Measurements from ENCODE around the gene ITPRID1. TPM values are rescaled to one million over a fixed set of nuclear protein-coding genes. Genes with fewer than 3 reads are reported as not detected.

Gene ITPRID1
- total RNA-seq, 1 experiment from 2014 or later, result not detected

DNA sequence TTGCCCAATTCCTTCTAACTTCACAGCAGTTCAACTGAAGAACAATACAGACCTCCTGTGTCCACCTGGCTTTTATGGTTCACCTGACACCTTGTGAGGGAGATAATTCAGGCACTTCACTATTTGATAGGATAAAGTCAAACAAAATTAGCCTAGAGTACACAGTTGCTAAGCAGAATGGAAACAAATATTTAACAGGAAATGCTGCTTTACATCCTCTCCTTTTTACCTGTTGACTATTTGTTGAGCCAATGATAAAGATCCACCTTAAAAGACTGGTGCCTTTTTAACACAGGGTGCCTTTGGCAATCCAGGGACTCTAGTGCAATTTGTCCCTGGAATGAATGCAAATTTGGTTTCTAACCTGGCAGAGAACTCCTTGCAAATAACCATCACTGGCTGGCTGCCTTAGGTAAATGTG lies 39.8 kb downstream of the ITPRID1 start:
- H3K27me3 ChIP-seq (ENCODE audit: control insufficient read depth, insufficient read depth, low read length), result no peaks in the 10 kb centered on the region
- ChIA-PET POLR2A (no interaction called here), CTCF (no interaction called here)
- H3K4me3 ChIP-seq (ENCODE audit: low read depth in 2 of 2, low read length in 2 of 2), result no peak overlapping the region
- no peaks in the 10 kb centered on the region for H3K36me3 ChIP-seq (ENCODE audit: control insufficient read depth, insufficient read depth, low read length)
- no peak for DNase-seq (ENCODE audit: low read depth, low spot score)
- no TSS peak for BruUV-seq (replicated peaks)
- no peaks in the 10 kb centered on the region for H3K4me1 ChIP-seq (ENCODE audit: control insufficient read depth, insufficient read depth, low read length)
- intact Hi-C loops (cut with micrococcal nuclease; ENCODE audit: unreplicated experiment) (no loop called here), in situ Hi-C loops (cut with HindIII; ENCODE audit: low pct_unique_long_range_greater_than_20kb, low sequenced_read_pairs) (no loop called here)
- no peak for ATAC-seq
- H3K9me3 ChIP-seq (ENCODE audit: control insufficient read depth, insufficient read depth, low read depth, low read length), result no peaks in the 10 kb centered on the region
- H3K27ac ChIP-seq (ENCODE audit: low read length), result no peak overlapping the region
- TF ChIP-seq REST (IDR thresholded peaks at IDR 0.05; ENCODE audit: insufficient read depth in 1 of 2, low read depth in 2 of 2, low read length in 1 of 2) (no peak), POLR2AphosphoS5 (IDR thresholded peaks at IDR 0.05; ENCODE audit: low read depth, low read length) (no peak), TCF7L2 (IDR thresholded peaks at IDR 0.05; ENCODE audit: low read depth, low read length) (no peak), SIN3A (IDR thresholded peaks at IDR 0.05; ENCODE audit: borderline replicate concordance, insufficient read depth, low read depth, low read length) (no peak)

- ChIA-PET CTCF (no interaction called here), POLR2A (no interaction called here)
- Histone ChIP-seq H3K4me1 (ENCODE audit: control insufficient read depth, insufficient read depth, low read length) (no peaks in the 10 kb centered on the region), H3K27ac (ENCODE audit: low read length) (no peak overlapping the region), H3K4me3 (ENCODE audit: low read depth in 2 of 2, low read length in 2 of 2) (no peak overlapping the region), H3K36me3 (ENCODE audit: control insufficient read depth, insufficient read depth, low read length) (no peaks in the 10 kb centered on the region), H3K27me3 (ENCODE audit: control insufficient read depth, insufficient read depth, low read length) (no peaks in the 10 kb centered on the region), H3K9me3 (ENCODE audit: control insufficient read depth, insufficient read depth, low read depth, low read length) (no peaks in the 10 kb centered on the region)
- intact Hi-C loops (cut with micrococcal nuclease; ENCODE audit: unreplicated experiment) (no loop called here), in situ Hi-C loops (cut with HindIII; ENCODE audit: low pct_unique_long_range_greater_than_20kb, low sequenced_read_pairs) (no loop called here)
- no TSS peak for BruUV-seq (replicated peaks)
- no peak for TF ChIP-seq POLR2AphosphoS5 (IDR thresholded peaks at IDR 0.05; ENCODE audit: low read depth, low read length)
- no peak for TF ChIP-seq CTCF (IDR thresholded peaks at IDR 0.05)
- TF ChIP-seq REST (IDR thresholded peaks at IDR 0.05; ENCODE audit: insufficient read depth in 1 of 2, low read depth in 2 of 2, low read length in 1 of 2), result no peak
- TF ChIP-seq TCF7L2 (IDR thresholded peaks at IDR 0.05; ENCODE audit: low read depth, low read length), result no peak
- TF ChIP-seq SIN3A (IDR thresholded peaks at IDR 0.05; ENCODE audit: borderline replicate concordance, insufficient read depth, low read depth, low read length), result no peak
- DNase-seq (ENCODE audit: low read depth, low spot score) (no peak), ATAC-seq (no peak)
These were observed 48.1 kb downstream of the ITPRID1 start for GRCh38 chr7:31562002-31562401.
